ENCODE results near the gene DVL3.

The DVL3 gene

GRCh38 chr3:184193991-184194539 lies 38.9 kb downstream of the DVL3 start:
- no peak overlapping the region for H3K4me3 ChIP-seq (ENCODE audit: low read length)

GRCh38 chr3:184196536-184196935 lies 41.4 kb downstream of the DVL3 start:
- no peak overlapping the region for H3K4me3 ChIP-seq (ENCODE audit: low read length)
- DNase-seq (ENCODE audit: low read depth, low spot score) = no peak

More at GRCh38 chr3:184193991-184194539, 38.9 kb downstream of the DVL3 start:
- no peak for DNase-seq (ENCODE audit: low read depth, low spot score)

GRCh38 chr3:184198509-184198908 lies 43.3 kb downstream of the DVL3 start:
- no peak overlapping the region for H3K4me3 ChIP-seq (ENCODE audit: low read length)
- DNase-seq (ENCODE audit: low read depth, low spot score) = no peak

- H3K4me3 ChIP-seq (ENCODE audit: low read length) = no peak overlapping the region
- no peak for DNase-seq (ENCODE audit: low read depth, low spot score)
Observed at GRCh38 chr3:184200825-184201224, 45.6 kb downstream of the DVL3 start.

- no peak overlapping the region for H3K4me3 ChIP-seq (ENCODE audit: low read length)
- no peak for DNase-seq (ENCODE audit: low read depth, low spot score)
Observed at GRCh38 chr3:184203526-184203925, 48.3 kb downstream of the DVL3 start.

GRCh38 chr3:184209146-184209923 lies 54.2 kb downstream of the DVL3 start:
- no peak overlapping the region for H3K4me3 ChIP-seq (ENCODE audit: low read length)
- DNase-seq (ENCODE audit: low read depth, low spot score) = no peak

GRCh38 chr3:184211297-184211696 lies 56.1 kb downstream of the DVL3 start:
- H3K4me3 ChIP-seq (ENCODE audit: low read length) = no peak overlapping the region
- DNase-seq (ENCODE audit: low read depth, low spot score) = no peak

GRCh38 chr3:184211718-184212117 lies 56.5 kb downstream of the DVL3 start:
- H3K4me3 ChIP-seq (ENCODE audit: low read length) = no peak overlapping the region
- no peak for DNase-seq (ENCODE audit: low read depth, low spot score)

GRCh38 chr3:184218814-184219213 lies 63.6 kb downstream of the DVL3 start:
- DNase-seq (ENCODE audit: low read depth, low spot score) = no peak
- no peak overlapping the region for H3K4me3 ChIP-seq (ENCODE audit: low read length)

GRCh38 chr3:184222521-184222920 lies 67.3 kb downstream of the DVL3 start:
- no peak for DNase-seq (ENCODE audit: low read depth, low spot score)
- H3K4me3 ChIP-seq (ENCODE audit: low read length) = no peak overlapping the region

All from Jurkat, Clone E6-1 (cell line).